Neural progenitor cell (in vitro differentiated cells): Measurements from ENCODE around the gene SNAPC5.

Experiments
- EZH2 ChIP-seq: fragments of 200-600 bp; sonication (generic); IDR thresholded peaks from 2 replicates; pipeline ENCODE4 v1.6.1; 2017; ENCODE audit warnings: antibody characterized with exemption, mild to moderate bottlenecking, moderate library complexity
- EZH2phosphoT487 ChIP-seq: fragments of 200-600 bp; sonication (generic); IDR thresholded peaks from 2 replicates; pipeline ENCODE4 v1.6.1; 2017; ENCODE audit warnings: antibody characterized with exemption
- TF ChIP-seq, protein P1 (sequence below): fragments of 200-600 bp; sonication (generic); IDR thresholded peaks from 2 replicates; pipeline ENCODE4 v1.5.1; 2017; ENCODE audit warnings: antibody characterized with exemption, mild to moderate bottlenecking

DNA sequence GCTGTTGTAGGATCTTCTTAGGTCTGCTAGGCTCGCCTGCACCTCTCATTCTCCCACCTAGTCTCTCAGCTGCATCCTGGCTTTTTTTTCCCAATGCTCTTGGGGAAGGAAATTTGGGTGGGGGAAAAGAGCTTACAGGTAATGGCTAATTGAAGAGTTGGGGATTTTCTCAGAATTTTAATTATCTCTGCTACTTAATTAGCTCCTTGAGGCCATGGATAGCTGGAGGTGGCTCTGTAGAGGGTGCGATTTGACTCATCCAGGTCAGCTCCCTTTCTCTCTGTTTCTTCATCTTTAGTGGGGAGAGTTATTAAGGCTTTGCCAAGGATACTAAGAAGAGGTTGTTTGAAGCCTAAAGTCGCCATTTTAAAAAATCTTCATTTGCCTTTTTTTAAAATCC lies 22.6 kb downstream of the SNAPC5 start:
- TF ChIP-seq EZH2phosphoT487 (no peak), EZH2 (no peak)
- TF ChIP-seq, protein P1, sequence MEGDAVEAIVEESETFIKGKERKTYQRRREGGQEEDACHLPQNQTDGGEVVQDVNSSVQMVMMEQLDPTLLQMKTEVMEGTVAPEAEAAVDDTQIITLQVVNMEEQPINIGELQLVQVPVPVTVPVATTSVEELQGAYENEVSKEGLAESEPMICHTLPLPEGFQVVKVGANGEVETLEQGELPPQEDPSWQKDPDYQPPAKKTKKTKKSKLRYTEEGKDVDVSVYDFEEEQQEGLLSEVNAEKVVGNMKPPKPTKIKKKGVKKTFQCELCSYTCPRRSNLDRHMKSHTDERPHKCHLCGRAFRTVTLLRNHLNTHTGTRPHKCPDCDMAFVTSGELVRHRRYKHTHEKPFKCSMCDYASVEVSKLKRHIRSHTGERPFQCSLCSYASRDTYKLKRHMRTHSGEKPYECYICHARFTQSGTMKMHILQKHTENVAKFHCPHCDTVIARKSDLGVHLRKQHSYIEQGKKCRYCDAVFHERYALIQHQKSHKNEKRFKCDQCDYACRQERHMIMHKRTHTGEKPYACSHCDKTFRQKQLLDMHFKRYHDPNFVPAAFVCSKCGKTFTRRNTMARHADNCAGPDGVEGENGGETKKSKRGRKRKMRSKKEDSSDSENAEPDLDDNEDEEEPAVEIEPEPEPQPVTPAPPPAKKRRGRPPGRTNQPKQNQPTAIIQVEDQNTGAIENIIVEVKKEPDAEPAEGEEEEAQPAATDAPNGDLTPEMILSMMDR = no peak
